ENCODE data around the gene GOT2.

Gene GOT2

DNA sequence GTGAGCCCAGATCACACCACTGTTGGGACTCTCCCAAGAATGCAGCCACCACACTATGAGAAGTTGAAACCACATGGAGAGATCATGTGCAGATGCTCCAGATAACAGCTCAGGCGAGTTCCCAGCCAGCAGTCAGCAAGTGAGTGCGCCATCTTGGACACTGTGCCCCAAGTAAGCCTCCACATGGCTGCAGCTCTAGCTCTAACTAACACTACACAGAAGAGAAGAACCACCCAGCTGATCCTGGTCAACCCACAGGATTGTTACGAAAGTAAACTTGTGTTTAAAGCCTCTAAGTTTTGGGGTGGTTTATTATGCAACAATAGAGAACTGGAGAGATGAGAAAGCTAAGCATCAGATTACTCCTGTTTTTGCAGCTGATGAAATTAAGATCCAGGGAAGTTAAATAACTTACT is 75.3 kb downstream of the GOT2 start:
- Histone ChIP-seq H3K27ac (ENCODE audit: low read depth, low read length) (no peak overlapping the region), H3K36me3 (ENCODE audit: control insufficient read depth in 1 of 2, insufficient read depth in 2 of 2, low read length in 2 of 2) (no peaks in the 10 kb centered on the region), H3K9ac (ENCODE audit: low read depth in 1 of 2, low read length in 2 of 2) (no peak overlapping the region), H3K27me3 (ENCODE audit: control insufficient read depth in 1 of 2, insufficient read depth in 2 of 2, low read length in 2 of 2) (no peaks in the 10 kb centered on the region), H3K4me1 (ENCODE audit: control insufficient read depth in 1 of 2, insufficient read depth in 2 of 2, low read length in 2 of 2) (peaks cover 17 to 21% of the 10 kb centered on the region in 2 donors), H3K9me3 (ENCODE audit: control insufficient read depth in 1 of 2, low read length in 2 of 2) (no peaks in the 10 kb centered on the region), H3K4me3 (ENCODE audit: low read depth in 1 of 2, low read length in 2 of 2) (no peak overlapping the region)
